ENCODE measurements around the gene CNTNAP5.

The CNTNAP5 gene

GRCh38 chr2:124316881-124317605 lies 292.0 kb downstream of the CNTNAP5 start:
- no peak for TF ChIP-seq CTCF (conservative IDR thresholded peaks at IDR 0.05; ENCODE audit: control insufficient read depth, insufficient read depth, low read depth, low read length)
- DNase-seq (ENCODE audit: low read depth): no peak
- H3K4me3 ChIP-seq (ENCODE audit: control insufficient read depth, low read depth, low read length): no peak overlapping the region

- no peak for DNase-seq (ENCODE audit: low read depth)
- H3K4me3 ChIP-seq (ENCODE audit: control insufficient read depth, low read depth, low read length): no peak overlapping the region
- TF ChIP-seq CTCF (conservative IDR thresholded peaks at IDR 0.05; ENCODE audit: control insufficient read depth, insufficient read depth, low read depth, low read length): no peak
Observed at GRCh38 chr2:124317628-124318027, 292.5 kb downstream of the CNTNAP5 start.

DNA sequence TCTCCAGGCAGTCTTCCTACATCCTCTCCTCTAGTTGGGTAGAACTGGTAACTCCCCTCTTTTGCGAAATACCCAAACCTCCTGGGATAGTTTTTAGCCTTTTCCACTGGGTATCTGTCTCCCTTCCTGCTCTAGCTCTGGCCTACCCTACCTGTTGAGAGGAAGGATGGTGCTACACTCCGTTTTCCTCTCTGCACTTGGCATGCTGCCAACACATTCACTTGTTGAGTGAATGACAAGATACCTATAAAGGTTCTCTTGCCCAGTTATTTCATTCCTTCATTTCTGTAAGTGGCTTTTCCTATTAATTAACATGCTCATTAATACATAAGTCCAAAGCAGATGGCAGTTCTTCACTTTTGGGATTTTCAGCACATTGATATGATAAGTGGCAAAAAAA lies 293.8 kb downstream of the CNTNAP5 start:
- no peak overlapping the region for H3K4me3 ChIP-seq (ENCODE audit: control insufficient read depth, low read depth, low read length)
- no peak for DNase-seq (ENCODE audit: low read depth)
- TF ChIP-seq CTCF (conservative IDR thresholded peaks at IDR 0.05; ENCODE audit: control insufficient read depth, insufficient read depth, low read depth, low read length): no peak

- H3K4me3 ChIP-seq (ENCODE audit: control insufficient read depth, low read depth, low read length): no peak overlapping the region
- TF ChIP-seq CTCF (conservative IDR thresholded peaks at IDR 0.05; ENCODE audit: control insufficient read depth, insufficient read depth, low read depth, low read length): no peak
- DNase-seq (ENCODE audit: low read depth): no peak
Observed at GRCh38 chr2:124319577-124319976, 294.5 kb downstream of the CNTNAP5 start.

GRCh38 chr2:124320051-124320688 lies 295.1 kb downstream of the CNTNAP5 start:
- no peak for DNase-seq (ENCODE audit: low read depth)
- no peak for TF ChIP-seq CTCF (conservative IDR thresholded peaks at IDR 0.05; ENCODE audit: control insufficient read depth, insufficient read depth, low read depth, low read length)
- no peak overlapping the region for H3K4me3 ChIP-seq (ENCODE audit: control insufficient read depth, low read depth, low read length)

DNA sequence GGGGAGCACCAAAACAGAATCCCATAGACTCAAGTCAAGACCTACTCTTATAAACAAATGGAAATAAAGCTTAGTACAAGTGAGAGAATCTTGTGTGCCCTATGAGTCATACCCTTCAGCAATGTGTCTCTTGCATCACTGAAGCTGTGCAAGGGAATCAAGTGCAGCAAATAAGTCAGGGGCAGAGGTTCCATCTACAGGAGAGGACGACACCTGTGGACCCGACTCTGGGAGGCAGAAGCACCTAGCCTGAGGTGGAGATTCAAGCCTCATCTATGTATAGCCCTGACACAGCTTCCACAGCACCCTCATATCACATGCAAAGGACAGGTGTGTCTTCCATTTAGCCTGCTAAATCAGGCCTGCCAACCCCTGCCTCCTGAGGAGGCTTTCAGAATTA lies 298.2 kb downstream of the CNTNAP5 start:
- H3K4me3 ChIP-seq (ENCODE audit: control insufficient read depth, low read depth, low read length): no peak overlapping the region
- TF ChIP-seq CTCF (conservative IDR thresholded peaks at IDR 0.05; ENCODE audit: control insufficient read depth, insufficient read depth, low read depth, low read length): no peak
- DNase-seq (ENCODE audit: low read depth): peak; percentile 23
